ENCODE results near the gene SAT2.

The SAT2 gene

GRCh38 chr17:7591596-7591995 lies 36.0 kb downstream of the SAT2 start:
- Histone ChIP-seq H3K36me3 (ENCODE audit: control insufficient read depth in 2 of 2, insufficient read depth in 1 of 2, low read length in 2 of 2) (peaks cover 52 to 98% of the 10 kb centered on the region in 2 experiments), H3K27ac (ENCODE audit: extremely low read depth, low read depth, low read length) (peak overlapping the region; percentile 24; the same call in 1 of the 2 replicates), H3K4me1 (ENCODE audit: control insufficient read depth, insufficient read depth, low read length) (no peaks in the 10 kb centered on the region; the same call in 1 of the 2 replicates), H3K9me3 (ENCODE audit: control insufficient read depth, insufficient read depth, low read depth, low read length) (no peaks in the 10 kb centered on the region), H3K4me3 (ENCODE audit: low read depth, low read length) (no peak overlapping the region)
- ChIA-PET CTCF (interaction anchor here (0.6 to 1.3 kb wide), 3 partner anchors 9 to 94 kb away, joined by 3 to 8 read pairs (median 3); no protein-coding TSS in a partner anchor), POLR2A (interaction anchor here (0.9 to 1.3 kb wide), 5 partner anchors 8 to 95 kb away, joined by 3 to 5 read pairs (median 3); partner anchors contain the start of gene MPDU1)
- TF ChIP-seq ZNF398 (tag by site-specific recombination; IDR thresholded peaks at IDR 0.05) = peak; percentile 26; the same call in 1 of the 2 replicates
- no peak for TF ChIP-seq RBAK (tag by site-specific recombination; IDR thresholded peaks at IDR 0.05)
- TF ChIP-seq GLIS2 (tag by site-specific recombination; IDR thresholded peaks at IDR 0.05) = peak; percentile 33; the same call in 1 of the 2 replicates

GRCh38 chr17:7590743-7591142 lies 36.9 kb downstream of the SAT2 start:
- no peak for TF ChIP-seq ZNF677 (tag by site-specific recombination; IDR thresholded peaks at IDR 0.05)
- TF ChIP-seq ZNF600 (tag by site-specific recombination; IDR thresholded peaks at IDR 0.05) = 0 out of 2 replicates have a peak, but pooled peaks have one; percentile 42
- TF ChIP-seq PATZ1 (tag by site-specific recombination; IDR thresholded peaks at IDR 0.05) = no peak
- Histone ChIP-seq H3K4me1 (ENCODE audit: control insufficient read depth, insufficient read depth, low read length) (no peaks in the 10 kb centered on the region; the same call in 1 of the 2 replicates), H3K4me3 (ENCODE audit: low read depth, low read length) (no peak overlapping the region), H3K36me3 (ENCODE audit: control insufficient read depth in 2 of 2, insufficient read depth in 1 of 2, low read length in 2 of 2) (peaks cover 47 to 96% of the 10 kb centered on the region in 2 experiments), H3K9me3 (ENCODE audit: control insufficient read depth, insufficient read depth, low read depth, low read length) (no peaks in the 10 kb centered on the region), H3K27ac (ENCODE audit: extremely low read depth, low read depth, low read length) (peak overlapping the region; percentile 8; the same call in 1 of the 2 replicates)
- ChIA-PET CTCF (interaction anchor here (0.9 to 1.3 kb wide), 2 partner anchors 10 to 76 kb away, joined by 4 to 8 read pairs; no protein-coding TSS in a partner anchor), POLR2A (interaction anchor here (0.6 to 3.1 kb wide), 5 partner anchors 8 to 310 kb away, joined by 3 to 18 read pairs (median 3); partner anchors contain the start of gene CD68)

- ChIA-PET POLR2A (interaction anchor here (0.6 to 3.1 kb wide), 6 partner anchors 9 to 311 kb away, joined by 3 to 18 read pairs (median 4); partner anchors contain the start of genes CD68 and TP53), CTCF (interaction anchor here (0.6 to 2.0 kb wide), 8 partner anchors 10 to 291 kb away, joined by 3 to 10 read pairs (median 4); partner anchors contain the start of genes CD68, TP53 and WRAP53)
- H3K9me3 ChIP-seq (ENCODE audit: control insufficient read depth, insufficient read depth, low read depth, low read length) = no peaks in the 10 kb centered on the region
- peak within 1 kb of the TSS; percentile 8; the same call in 1 of the 2 replicates for H3K27ac ChIP-seq (ENCODE audit: extremely low read depth, low read depth, low read length)
- peaks cover 40 to 94% of the 10 kb centered on the region in 2 experiments for H3K36me3 ChIP-seq (ENCODE audit: control insufficient read depth in 2 of 2, insufficient read depth in 1 of 2, low read length in 2 of 2)
- no peaks in the 10 kb centered on the region; the same call in 1 of the 2 replicates for H3K4me1 ChIP-seq (ENCODE audit: control insufficient read depth, insufficient read depth, low read length)
- no peak within 1 kb of the TSS for H3K4me3 ChIP-seq (ENCODE audit: low read depth, low read length)
- TF ChIP-seq ZNF561 (tag by site-specific recombination; IDR thresholded peaks at IDR 0.05; ENCODE audit: borderline replicate concordance) (no peak), KLF9 (tag by site-specific recombination; IDR thresholded peaks at IDR 0.05; ENCODE audit: low read depth) (peak; percentile 55; the same call in 1 of the 2 replicates), SCRT2 (tag by site-specific recombination; IDR thresholded peaks at IDR 0.05) (peak; percentile 20; the same call in 1 of the 2 replicates), KLF10 (tag by site-specific recombination; IDR thresholded peaks at IDR 0.05) (0 out of 2 replicates have a peak, but pooled peaks have one; percentile 23)
Measured at GRCh38 chr17:7589891-7590691, 37.5 kb downstream of the SAT2 start, which contains the start of gene SOX15. Gene SOX15 (minus strand): TSS chr17:7590094. CDS start chr17:7589676, 418 bp downstream.
